H1 (cell line): ENCODE measurements around the gene BPHL. TPM values are rescaled to one million over a fixed set of nuclear protein-coding genes. Genes with fewer than 3 reads are reported as not detected.

Experiments
- CTCF ChIA-PET: fragments of 300-600 bp; sonication (Branson Sonifier 250); formaldehyde crosslinking; loops from one replicate; lab custom pipeline; 2021; ENCODE audit not compliant: partially characterized antibody; lab: Charles Lee
- POLR2A ChIA-PET: fragments of 300-600 bp; sonication (Branson Sonifier 250); formaldehyde crosslinking; loops from one replicate; lab custom pipeline; 2021; ENCODE audit warnings: inconsistent platforms; ENCODE audit not compliant: partially characterized antibody; lab: Charles Lee
- DNase-seq, 2 experiments: peaks; one replicate each; pipeline versions ENCODE4 v3.0.0 to v3.0.0-alpha.2; 2010 to 2022; ENCODE audit warnings: low spot score in 2 of 2, low read depth in 1 of 2, mixed read lengths in 1 of 2
- FAIRE-seq: peaks from 2 replicates; lab custom pipeline; 2011; peaks lifted over from hg19 to GRCh38; lab: Jason Lieb, UNC
- H2AFZ ChIP-seq: 2 replicates; pipeline ENCODE4 v1.8.1; 2012; ENCODE audit warnings: low read length, inconsistent platforms
- H2AK5ac ChIP-seq: 2 replicates; pipeline ENCODE4 v1.6.1; 2013; ENCODE audit warnings: low read depth, low read length
- H2BK120ac ChIP-seq: replicated peaks from 2 replicates; pipeline ENCODE3; 2013; ENCODE audit warnings: low read depth, low read length, inconsistent platforms
- H2BK12ac ChIP-seq: 2 replicates; pipeline ENCODE4 v1.6.1; 2013; ENCODE audit warnings: low read depth, low read length
- H2BK15ac ChIP-seq: 2 replicates; pipeline ENCODE4 v1.6.1; 2013; ENCODE audit warnings: low read length
- H2BK20ac ChIP-seq: 2 replicates; pipeline ENCODE4 v1.6.1; 2013; ENCODE audit warnings: low read length
- H2BK5ac ChIP-seq: 2 replicates; pipeline ENCODE4 v1.6.1; 2013; ENCODE audit warnings: low read depth, low read length
- H3K14ac ChIP-seq: 2 replicates; pipeline ENCODE4 v1.6.1; 2013; ENCODE audit warnings: inconsistent platforms; ENCODE audit not compliant: insufficient read length
- H3K18ac ChIP-seq: 2 replicates; pipeline ENCODE4 v1.6.1; 2013; ENCODE audit warnings: low read length; ENCODE audit errors: extremely low read depth
- H3K23ac ChIP-seq: 2 replicates; pipeline ENCODE4 v1.6.1; 2013; ENCODE audit warnings: inconsistent platforms; ENCODE audit not compliant: insufficient read length
- H3K23me2 ChIP-seq: 2 replicates; pipeline ENCODE4 v1.6.1; 2013; ENCODE audit warnings: low read depth, low read length
- H3K27ac ChIP-seq: 2 replicates; pipeline ENCODE4 v1.6.1; 2011; ENCODE audit warnings: low read depth, low read length, inconsistent platforms
- H3K27me3 ChIP-seq, 4 experiments: replicated peaks in 1 of 4; 1 replicate in 1 of 4; 2 replicates in 3 of 4; pipeline versions ENCODE4 v1.6.1 to v1.8.1; 2011 to 2013; ENCODE audit warnings: low read length in 3 of 4, mild to moderate bottlenecking in 3 of 4, inconsistent platforms in 2 of 4, mixed read lengths in 2 of 4, moderate library complexity in 1 of 4; ENCODE audit not compliant: control insufficient read depth in 3 of 4, insufficient read depth in 3 of 4; ENCODE audit errors: extremely low read depth in 1 of 4
- H3K36me3 ChIP-seq, 4 experiments: 2 replicates each; pipeline versions ENCODE4 v1.6.1 to v1.8.1; 2011 to 2013; ENCODE audit warnings: mild to moderate bottlenecking in 4 of 4, low read length in 3 of 4, moderate library complexity in 2 of 4, control low read depth in 1 of 4, inconsistent platforms in 1 of 4; ENCODE audit not compliant: insufficient read depth in 4 of 4, control insufficient read depth in 2 of 4
- H3K4ac ChIP-seq: replicated peaks from 2 replicates; pipeline ENCODE3; 2013; ENCODE audit warnings: low read length, low read depth, mixed read lengths, inconsistent platforms; ENCODE audit not compliant: insufficient read length
- H3K4me1 ChIP-seq, 4 experiments: replicated peaks in 1 of 4; 1 replicate in 1 of 4; 2 replicates in 3 of 4; pipeline versions ENCODE4 v1.6.1 to v1.8.1; 2011 to 2013; ENCODE audit warnings: low read length in 3 of 4, inconsistent platforms in 2 of 4, mixed read lengths in 1 of 4; ENCODE audit not compliant: insufficient read depth in 4 of 4, control insufficient read depth in 3 of 4
- H3K4me2 ChIP-seq, 2 experiments: 2 replicates each; pipeline versions ENCODE4 v1.6.1 to v1.8.1; 2011 to 2013; ENCODE audit warnings: low read depth in 2 of 2, low read length in 2 of 2, control low read depth in 1 of 2, inconsistent platforms in 1 of 2, mild to moderate bottlenecking in 1 of 2; ENCODE audit not compliant: insufficient read depth in 1 of 2
- H3K4me3 ChIP-seq, 4 experiments: fragments of 200-600, 300-600 bp in 1 of 4; sonication (generic), shearing (Covaris generic), sonication (Bioruptor Twin) in 1 of 4; 2 replicates each; pipeline versions ENCODE4 v1.5.1 to v1.8.1; 2011 to 2016; ENCODE audit warnings: low read length in 4 of 4, low read depth in 3 of 4, control low read depth in 2 of 4, inconsistent platforms in 2 of 4, mild to moderate bottlenecking in 2 of 4, mixed read lengths in 1 of 4, moderate library complexity in 1 of 4; ENCODE audit not compliant: insufficient read depth in 2 of 4; ENCODE audit errors: extremely low read depth in 1 of 4
- H3K56ac ChIP-seq: replicated peaks from 2 replicates; pipeline ENCODE3; 2013; ENCODE audit warnings: low read depth, mild to moderate bottlenecking, mixed read lengths, low read length, inconsistent platforms; ENCODE audit not compliant: insufficient read length
- H3K79me1 ChIP-seq: 2 replicates; pipeline ENCODE4 v1.6.1; 2013; ENCODE audit warnings: low read depth, low read length, control low read depth
- H3K79me2 ChIP-seq, 2 experiments: 2 replicates each; pipeline versions ENCODE4 v1.6.1 to v1.8.1; 2012 to 2013; ENCODE audit warnings: low read length in 2 of 2, mild to moderate bottlenecking in 2 of 2, inconsistent platforms in 1 of 2; ENCODE audit not compliant: insufficient read depth in 2 of 2, control insufficient read depth in 1 of 2
- H3K9ac ChIP-seq, 4 experiments: replicated peaks in 1 of 4; 1 replicate in 1 of 4; 2 replicates in 3 of 4; pipeline versions ENCODE4 v1.6.1 to v1.8.1; 2011 to 2013; ENCODE audit warnings: low read depth in 3 of 4, low read length in 3 of 4, control low read depth in 2 of 4, mild to moderate bottlenecking in 2 of 4, moderate library complexity in 2 of 4, inconsistent platforms in 1 of 4; ENCODE audit errors: extremely low read depth in 1 of 4
- H3K9me3 ChIP-seq, 2 experiments: 2 replicates each; pipeline versions ENCODE4 v1.6.1 to v1.8.1; 2012 to 2013; ENCODE audit warnings: mild to moderate bottlenecking in 2 of 2, moderate library complexity in 2 of 2, control low read depth in 1 of 2, inconsistent platforms in 1 of 2, low read depth in 1 of 2, low read length in 1 of 2, mixed read lengths in 1 of 2; ENCODE audit not compliant: insufficient read depth in 2 of 2
- H4K20me1 ChIP-seq, 2 experiments: replicated peaks in 1 of 2; 2 replicates each; pipeline versions ENCODE3 to v1.8.1; 2011 to 2013; ENCODE audit warnings: inconsistent platforms in 2 of 2, low read length in 2 of 2, mild to moderate bottlenecking in 1 of 2; ENCODE audit not compliant: insufficient read depth in 2 of 2, control insufficient read depth in 1 of 2
- H4K5ac ChIP-seq: 2 replicates; pipeline ENCODE4 v1.6.1; 2013; ENCODE audit warnings: low read length, low read depth, mixed read lengths, inconsistent platforms; ENCODE audit not compliant: insufficient read length
- H4K8ac ChIP-seq: 2 replicates; pipeline ENCODE4 v1.8.0; 2013; ENCODE audit warnings: mild to moderate bottlenecking, moderate library complexity, low read length, inconsistent platforms; ENCODE audit not compliant: insufficient read depth; ENCODE audit errors: extremely low read depth
- H4K91ac ChIP-seq: replicated peaks from 2 replicates; pipeline ENCODE3; 2013; ENCODE audit warnings: low read length, mixed read lengths, inconsistent platforms; ENCODE audit not compliant: insufficient read length
- BACH1 ChIP-seq: IDR thresholded peaks from 2 replicates; pipeline ENCODE4 v1.6.1; 2012; ENCODE audit warnings: low read length, improper control_type of control experiment
- CBX5 ChIP-seq: fragments of 300-800, 300-1000 bp; sonication (generic); IDR thresholded peaks from 2 replicates; pipeline ENCODE4 v1.7.1; 2016; ENCODE audit warnings: antibody characterized with exemption, low read length, low read depth
- CBX8 ChIP-seq: fragments of 300-800, 300-1000 bp; sonication (generic); IDR thresholded peaks from 2 replicates; pipeline ENCODE4 v1.7.1; 2016; ENCODE audit warnings: low read depth, low read length, borderline replicate concordance
- CEBPB ChIP-seq: IDR thresholded peaks from 2 replicates; pipeline ENCODE4 v1.6.1; 2012; ENCODE audit warnings: low read depth, low read length
- EZH2 ChIP-seq: fragments of 200-600 bp; sonication (generic); IDR thresholded peaks from 2 replicates; pipeline ENCODE4 v1.7.1; 2012; ENCODE audit warnings: low read depth, mild to moderate bottlenecking, moderate library complexity, low read length, inconsistent platforms; ENCODE audit not compliant: severe bottlenecking
- GABPA ChIP-seq: IDR thresholded peaks from 2 replicates; pipeline ENCODE4 v1.6.1; 2011; ENCODE audit warnings: mild to moderate bottlenecking, low read length, moderate library complexity, borderline replicate concordance; ENCODE audit not compliant: insufficient read depth
- HDAC2 ChIP-seq, 2 experiments: fragments of 300-600 bp in 1 of 2; sonication (generic) in 1 of 2; IDR thresholded peaks; 2 replicates each; pipeline ENCODE4 v1.6.1; 2011 to 2012; ENCODE audit warnings: low read depth in 2 of 2, low read length in 2 of 2, mild to moderate bottlenecking in 2 of 2, moderate library complexity in 2 of 2, borderline replicate concordance in 1 of 2, inconsistent platforms in 1 of 2
- HDAC6 ChIP-seq: IDR thresholded peaks from one replicate; pipeline ENCODE4 v1.7.1; 2012; ENCODE audit warnings: low read depth, mild to moderate bottlenecking, inconsistent platforms, low read length, moderate library complexity
- NRF1 ChIP-seq: IDR thresholded peaks from 2 replicates; pipeline ENCODE4 v1.6.1; 2011; ENCODE audit warnings: mild to moderate bottlenecking, low read depth, low read length, improper control_type of control experiment
- POU5F1 ChIP-seq: IDR thresholded peaks from 2 replicates; pipeline ENCODE4 v1.6.1; 2011; ENCODE audit warnings: low read depth, mild to moderate bottlenecking, low read length, moderate library complexity
- SIRT6 ChIP-seq: IDR thresholded peaks from one replicate; pipeline ENCODE4 v1.7.1; 2012; ENCODE audit warnings: low read length, inconsistent platforms
- SUZ12 ChIP-seq: fragments of 200-600 bp; sonication (generic); IDR thresholded peaks from 2 replicates; pipeline ENCODE4 v1.6.1; 2012; ENCODE audit warnings: mild to moderate bottlenecking, inconsistent platforms, low read length, moderate library complexity, mixed read lengths
- TBP ChIP-seq: IDR thresholded peaks from 2 replicates; pipeline ENCODE4 v1.6.1; 2011; ENCODE audit warnings: low read depth, low read length, improper control_type of control experiment
- WGBS, 2 experiments: shearing (Covaris generic) in 1 of 2; methylation state at CpG; one replicate each; pipeline versions ENCODE4 v1.1.6 to v1.1.7; 2013 to 2015; ENCODE audit warnings: low lambda C conversion rate in 2 of 2, mixed read lengths in 2 of 2, inconsistent platforms in 1 of 2, low coverage in 1 of 2, missing lambda C conversion rate in 1 of 2; ENCODE audit not compliant: insufficient replicate concordance in 2 of 2, insufficient coverage in 1 of 2, insufficient read length in 1 of 2; ENCODE audit errors: extremely low coverage in 1 of 2, missing lambda C conversion rate in 1 of 2; 5-methylcytosine and 5-hydroxymethylcytosine counted together
- polyA plus RNA-seq, 7 experiments: library from polyadenylated mRNA; depleted of rRNA in 3 of 7; stranded (reverse) in 5 of 7; unstranded in 2 of 7; fragments of >200 nt in 5 of 7; fragments of 200-250 nt in 2 of 7; gene quantifications; 1 replicate in 5 of 7; 2 replicates in 1 of 7; 4 replicates in 1 of 7; pipeline versions ENCODE4 v1.2.1 to v1.2.3, GENCODE V29; 2011 to 2013; ENCODE audit warnings: missing spikeins in 2 of 7, mixed read lengths in 2 of 7
- total RNA-seq: library from RNA; stranded (reverse); fragmentation: NEBNext Ultra II Directional; extraction: Animal tissue kit (Norgen Biotek cat#: 25700); gene quantifications from 2 replicates; pipeline ENCODE4 v1.2.1, GENCODE V29; 2021
- TF ChIP-seq, protein P1 (sequence below): IDR thresholded peaks from 2 replicates; pipeline ENCODE4 v1.6.1; 2012; ENCODE audit warnings: inconsistent platforms

The BPHL gene
- total and polyA plus RNA-seq, 2 of the 8 experiments (the other 6 are each of a cell fraction or from before 2014, with no cell fraction given) = 24.4 to 36.4 TPM

DNA sequence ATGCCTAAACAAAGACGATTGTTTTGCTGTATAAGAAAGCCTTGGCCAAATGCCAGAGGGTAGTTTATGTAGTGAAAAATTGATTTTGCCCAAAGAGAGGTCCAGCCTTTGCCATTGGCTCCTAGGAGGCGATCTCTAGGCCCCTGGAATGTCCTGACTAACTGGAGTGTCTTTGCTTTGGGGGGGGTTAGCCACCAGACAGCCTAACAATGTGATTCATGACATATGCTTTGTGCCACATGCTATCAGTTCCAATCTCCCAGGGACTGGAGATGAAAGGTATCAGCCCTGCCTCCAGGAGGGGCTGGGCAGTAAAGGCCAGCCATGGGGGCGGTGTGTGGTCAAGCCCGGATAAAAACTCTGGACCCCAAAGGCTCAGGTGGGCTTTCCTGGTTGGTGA lies 71.5 kb downstream of the BPHL start:
- H3K4me2 ChIP-seq = no peak overlapping the region
- no peaks in the 10 kb centered on the region for H3K23me2 ChIP-seq
- peaks cover 0 to 4% of the 10 kb centered on the region in 2 experiments; a peak in 1 of 4 replicates for H3K9me3 ChIP-seq
- WGBS, 2 experiments = 79% methylated on average over 4 of the region's 4 CpGs; no CpG with 5 or more reads in 1 of the 2 experiments
- TF ChIP-seq EZH2 (no peak), HDAC6 (no peak), CEBPB (no peak), POU5F1 (no peak), CBX8 (no peak), CBX5 (no peak), NRF1 (no peak), HDAC2 (IDR thresholded peaks at IDR 0.05; ENCODE audit: borderline replicate concordance in 1 of 2, low read depth in 2 of 2, low read length in 2 of 2) (no peak), SIRT6 (no peak), TBP (no peak), BACH1 (no peak), SUZ12 (no peak), GABPA (no peak)
- TF ChIP-seq, protein P1, sequence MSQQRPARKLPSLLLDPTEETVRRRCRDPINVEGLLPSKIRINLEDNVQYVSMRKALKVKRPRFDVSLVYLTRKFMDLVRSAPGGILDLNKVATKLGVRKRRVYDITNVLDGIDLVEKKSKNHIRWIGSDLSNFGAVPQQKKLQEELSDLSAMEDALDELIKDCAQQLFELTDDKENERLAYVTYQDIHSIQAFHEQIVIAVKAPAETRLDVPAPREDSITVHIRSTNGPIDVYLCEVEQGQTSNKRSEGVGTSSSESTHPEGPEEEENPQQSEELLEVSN = no peak
- DNase-seq (no peak), FAIRE-seq (no peak)
- H4K5ac ChIP-seq = no peak overlapping the region
- POLR2A ChIA-PET = interaction anchor here (1.1 to 1.3 kb wide), 5 partner anchors 23 to 41 kb away, joined by 3 to 9 read pairs (median 4); partner anchors contain the start of gene TUBB2A
- H3K23ac ChIP-seq = no peak overlapping the region
- peaks cover 5 to 14% (median 11%) of the 10 kb centered on the region in 4 experiments; a peak in 6 of 7 replicates for H3K4me1 ChIP-seq
- no peak overlapping the region for H2BK12ac ChIP-seq
- H2BK15ac ChIP-seq = no peak overlapping the region
- no peaks in the 10 kb centered on the region for H4K20me1 ChIP-seq
- H2BK5ac ChIP-seq = no peak overlapping the region
- no peak overlapping the region for H3K56ac ChIP-seq
- H3K4ac ChIP-seq = no peak overlapping the region
- no peak overlapping the region for H4K91ac ChIP-seq
- CTCF ChIA-PET = interaction anchor here (0.6 to 2.7 kb wide), 5 partner anchors 12 to 233 kb away, joined by 3 to 6 read pairs (median 5); no protein-coding TSS in a partner anchor
- no peak overlapping the region for H3K9ac ChIP-seq
- no peaks in the 10 kb centered on the region for H3K36me3 ChIP-seq
- no peaks in the 10 kb centered on the region; the same call in 1 of the 2 replicates for H3K79me1 ChIP-seq
- H3K18ac ChIP-seq = no peak overlapping the region
- H3K79me2 ChIP-seq = no peaks in the 10 kb centered on the region
- no peak overlapping the region for H2BK20ac ChIP-seq
- no peak overlapping the region for H2BK120ac ChIP-seq
- H2AFZ ChIP-seq = no peak overlapping the region
- no peak overlapping the region for H3K27ac ChIP-seq
- H2AK5ac ChIP-seq = no peak overlapping the region
- H3K4me3 ChIP-seq = no peak overlapping the region
- no peaks in the 10 kb centered on the region for H3K27me3 ChIP-seq
- no peak overlapping the region for H3K14ac ChIP-seq
- H4K8ac ChIP-seq = no peak overlapping the region
